ENCODE data around the gene KLHL11.

KLHL11 gene

GRCh38 chr17:41813152-41813680 lies 52.0 kb downstream of the KLHL11 start:
- intact Hi-C loops (cut with DNase I): no loop called here
- no peak for DNase-seq

GRCh38 chr17:41812381-41813151 lies 52.7 kb downstream of the KLHL11 start, which contains the start of gene FKBP10:
Gene FKBP10, plus strand, starts transcription at chr17:41813004. Its CDS starts 31 bp downstream, at chr17:41813035.
- intact Hi-C loops (cut with DNase I): no loop called here
- peak in 5 of 10 donors; percentile 10 to 45 (median 28) for DNase-seq

- DNase-seq: peak; percentile 56 to 97 (median 81)
- intact Hi-C loops (cut with DNase I): no loop called here
Observed at GRCh38 chr17:41811549-41812380, 53.5 kb downstream of the KLHL11 start, which contains the start of gene P3H4. Gene P3H4, minus strand, starts transcription at chr17:41811949. Its CDS starts 34 bp downstream, at chr17:41811915.

- no peak for DNase-seq
- intact Hi-C loops (cut with DNase I): no loop called here
Observed at GRCh38 chr17:41810659-41811548, 54.3 kb downstream of the KLHL11 start.

GRCh38 chr17:41806685-41807445 lies 58.4 kb downstream of the KLHL11 start:
- intact Hi-C loops (cut with DNase I): no loop called here

More at GRCh38 chr17:41806685-41807445, 58.4 kb downstream of the KLHL11 start:
- DNase-seq: no peak
